CD14-positive monocyte (primary cell): Measurements from ENCODE around the gene CCDC9B. TPM values are rescaled to one million over a fixed set of nuclear protein-coding genes. Genes with fewer than 3 reads are reported as not detected.

Experiments used
- DNase-seq, 3 donors: peaks; one replicate each; pipeline ENCODE4 v3.0.0-alpha.2; 2011 to 2022
- H2AFZ ChIP-seq: 2 replicates; pipeline ENCODE4 v1.6.0; 2012; ENCODE audit warnings: mild to moderate bottlenecking, low read depth, low read length, inconsistent platforms; ENCODE audit not compliant: insufficient read depth, poor library complexity, severe bottlenecking
- H3K27ac ChIP-seq, 2 donors: 1 replicate in 1 of 2; 2 replicates in 1 of 2; pipeline ENCODE4 v1.5.1; 2012 to 2013; ENCODE audit warnings: low read length in 2 of 2, control low read depth in 1 of 2, inconsistent platforms in 1 of 2, low read depth in 1 of 2, mild to moderate bottlenecking in 1 of 2
- H3K27me3 ChIP-seq, 2 donors: one replicate each; pipeline versions ENCODE4 v1.6.0 to v1.6.1; 2011 to 2013; ENCODE audit warnings: low read length in 2 of 2; ENCODE audit not compliant: control insufficient read depth in 2 of 2, insufficient read depth in 2 of 2
- H3K36me3 ChIP-seq, 2 donors: replicated peaks in 1 of 2; 1 replicate in 1 of 2; 2 replicates in 1 of 2; pipeline versions ENCODE4 v1.5.1 to v1.6.1; 2012 to 2013; ENCODE audit warnings: low read length in 2 of 2, control low read depth in 1 of 2, inconsistent platforms in 1 of 2, mild to moderate bottlenecking in 1 of 2; ENCODE audit not compliant: insufficient read depth in 2 of 2, control insufficient read depth in 1 of 2
- H3K4me1 ChIP-seq, 2 donors: 1 replicate in 1 of 2; 2 replicates in 1 of 2; pipeline versions ENCODE4 v1.5.1 to v1.6.1; 2012 to 2013; ENCODE audit warnings: low read length in 2 of 2, control low read depth in 1 of 2, inconsistent platforms in 1 of 2, mild to moderate bottlenecking in 1 of 2, moderate library complexity in 1 of 2; ENCODE audit not compliant: insufficient read depth in 2 of 2, control insufficient read depth in 1 of 2
- H3K4me2 ChIP-seq: replicated peaks from 2 replicates; pipeline ENCODE3; 2012; ENCODE audit warnings: low read length, moderate library complexity, mild to moderate bottlenecking; ENCODE audit not compliant: poor library complexity, severe bottlenecking; ENCODE audit errors: extremely low read depth
- H3K4me3 ChIP-seq, 3 experiments: fragments of 200-600 bp in 1 of 3; sonication (generic) in 1 of 3; replicated peaks in 1 of 3; 1 replicate in 2 of 3; 2 replicates in 1 of 3; pipeline ENCODE4 v1.5.1; 2011 to 2013; ENCODE audit warnings: low read length in 3 of 3, mild to moderate bottlenecking in 3 of 3, control low read depth in 2 of 3, low read depth in 2 of 3, inconsistent platforms in 1 of 3, moderate library complexity in 1 of 3
- H3K79me2 ChIP-seq: 2 replicates; pipeline ENCODE4 v1.6.0; 2012; ENCODE audit warnings: mild to moderate bottlenecking, control low read depth, inconsistent platforms, low read length, moderate library complexity; ENCODE audit not compliant: insufficient read depth
- H3K9ac ChIP-seq: 2 replicates; pipeline ENCODE4 v1.6.0; 2017; ENCODE audit warnings: low read length, mild to moderate bottlenecking; ENCODE audit not compliant: insufficient read depth, poor library complexity, severe bottlenecking
- H3K9me3 ChIP-seq, 2 donors: replicated peaks in 1 of 2; 1 replicate in 1 of 2; 2 replicates in 1 of 2; pipeline versions ENCODE4 v1.5.1 to v1.6.1; 2012 to 2013; ENCODE audit warnings: low read length in 2 of 2, control low read depth in 1 of 2; ENCODE audit not compliant: control insufficient read depth in 1 of 2, insufficient read depth in 1 of 2
- H4K20me1 ChIP-seq: 2 replicates; pipeline ENCODE4 v1.6.0; 2012; ENCODE audit warnings: mild to moderate bottlenecking, low read length, control low read depth, moderate library complexity; ENCODE audit not compliant: insufficient read depth
- H3K27ac Mint-ChIP-seq, 7 donors: one replicate each; pipeline ENCODE4 v1.8.0; 2020; ENCODE audit warnings: mild to moderate bottlenecking in 7 of 7, mixed read lengths in 7 of 7, moderate library complexity in 6 of 7, inconsistent platforms in 2 of 7
- H3K27me3 Mint-ChIP-seq, 3 donors: one replicate each; pipeline ENCODE4 v1.8.0; 2021 to 2022; ENCODE audit warnings: low read depth in 3 of 3, mild to moderate bottlenecking in 3 of 3, mixed read lengths in 3 of 3, moderate library complexity in 3 of 3, inconsistent platforms in 1 of 3
- H3K36me3 Mint-ChIP-seq, 2 donors: one replicate each; pipeline ENCODE4 v1.8.0; 2020; ENCODE audit warnings: mixed read lengths in 2 of 2, inconsistent platforms in 1 of 2, mild to moderate bottlenecking in 1 of 2
- H3K4me1 Mint-ChIP-seq: one replicate; pipeline ENCODE4 v1.8.0; 2020; ENCODE audit warnings: mild to moderate bottlenecking, mixed read lengths
- H3K4me3 Mint-ChIP-seq, 2 donors: one replicate each; pipeline ENCODE4 v1.8.0; 2020; ENCODE audit warnings: mild to moderate bottlenecking in 2 of 2, mixed read lengths in 2 of 2, moderate library complexity in 1 of 2
- H3K9me3 Mint-ChIP-seq, 7 donors: one replicate each; pipeline ENCODE4 v1.8.0; 2020 to 2022; ENCODE audit warnings: mixed read lengths in 7 of 7, mild to moderate bottlenecking in 6 of 7, moderate library complexity in 6 of 7, inconsistent platforms in 2 of 7
- CTCF ChIP-seq: fragments of 200-600 bp; IDR thresholded peaks from one replicate; pipeline ENCODE4 v1.8.0; 2022; ENCODE audit warnings: antibody characterized with exemption, mild to moderate bottlenecking
- WGBS: methylation state at CpG from one replicate; pipeline ENCODE4 v1.1.5; 2013; ENCODE audit warnings: missing lambda C conversion rate; ENCODE audit not compliant: insufficient coverage; 5-methylcytosine and 5-hydroxymethylcytosine counted together
- intact Hi-C, 2 donors: fragments of 100-400 bp; cut with micrococcal nuclease; formaldehyde crosslinking; loops; one replicate each; pipeline versions ENCODE4 v1.15.0 to v1.15.1; 2023
- polyA plus RNA-seq, 3 donors: library from polyadenylated mRNA; depleted of rRNA in 1 of 3; unstranded in 2 of 3; stranded (reverse) in 1 of 3; fragments of 300-500 nt in 2 of 3; fragments of >200 nt in 1 of 3; fragmentation: Illumina TruSeq in 2 of 3; gene quantifications; 1 replicate in 2 of 3; 2 replicates in 1 of 3; pipeline ENCODE4 v1.2.3, GENCODE V29; 2012 to 2021

The CCDC9B gene
- polyA plus RNA-seq, 3 donors, result 0.13 to 2.2 (median 0.39) TPM

DNA sequence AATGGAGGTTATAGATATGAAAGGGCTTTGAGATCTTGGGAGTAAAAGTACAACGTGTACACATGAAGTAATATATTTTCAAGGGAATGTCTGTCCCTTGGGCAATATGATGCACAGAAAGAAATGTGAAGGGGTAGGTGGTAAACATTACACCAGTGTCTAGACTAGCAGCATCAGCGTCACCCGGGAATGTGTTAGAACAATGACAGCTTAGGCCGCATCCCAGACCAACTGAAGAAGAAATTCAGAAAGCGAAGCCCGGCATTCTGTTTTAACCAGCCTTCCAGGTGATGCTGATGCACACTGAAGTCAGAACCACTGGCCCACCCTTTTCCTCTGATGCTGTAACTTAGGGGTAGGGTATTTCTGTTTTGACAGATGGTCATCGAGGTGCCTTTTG, 10.9 kb downstream of the CCDC9B start:
- Histone ChIP-seq H3K79me2 (peaks cover 38% of the 10 kb centered on the region), H3K4me3 (no peak overlapping the region), H2AFZ (no peak overlapping the region), H3K9ac (no peak overlapping the region), H3K4me1 (peaks cover 77 to 85% of the 10 kb centered on the region in 2 donors), H3K27me3 (no peaks in the 10 kb centered on the region), H4K20me1 (peaks cover 1% of the 10 kb centered on the region), H3K4me2 (no peak overlapping the region), H3K27ac (no peak overlapping the region), H3K36me3 (peaks cover 3 to 40% of the 10 kb centered on the region in 2 donors), H3K9me3 (no peaks in the 10 kb centered on the region)
- Mint-ChIP-seq H3K36me3 (peaks cover 54 to 56% of the 10 kb centered on the region in 2 donors), H3K4me3 (no peak overlapping the region), H3K27ac (peak overlapping the region in 3 of 7 donors; percentile 35 to 87 (median 72)), H3K27me3 (peaks cover 1 to 4% (median 2%) of the 10 kb centered on the region in 3 donors), H3K4me1 (peaks cover 95% of the 10 kb centered on the region), H3K9me3 (peaks cover 0 to 1% (median 0%) of the 10 kb centered on the region in 7 donors)
- DNase-seq, result no peak
- TF ChIP-seq CTCF, result no peak
- WGBS, result 89% methylated on average over 3 of the region's 7 CpGs
- intact Hi-C loops, result no loop called here

GRCh38 chr15:40328751-40329150, 12.0 kb downstream of the CCDC9B start:
- H3K27me3 Mint-ChIP-seq, result peaks cover 1 to 4% (median 2%) of the 10 kb centered on the region in 3 donors
- Histone ChIP-seq H3K27ac (no peak overlapping the region), H3K9ac (no peak overlapping the region), H4K20me1 (peaks cover 3% of the 10 kb centered on the region), H3K79me2 (peaks cover 43% of the 10 kb centered on the region), H3K4me1 (peaks cover 70 to 84% of the 10 kb centered on the region in 2 donors), H2AFZ (no peak overlapping the region), H3K9me3 (no peaks in the 10 kb centered on the region), H3K27me3 (no peaks in the 10 kb centered on the region), H3K36me3 (peaks cover 3 to 40% of the 10 kb centered on the region in 2 donors), H3K4me3 (no peak overlapping the region), H3K4me2 (no peak overlapping the region)
- H3K27ac Mint-ChIP-seq, result peak overlapping the region in 1 of 7 donors; percentile 23
- DNase-seq, result no peak
- H3K36me3 Mint-ChIP-seq, result peaks cover 54 to 56% of the 10 kb centered on the region in 2 donors
- 47% methylated on average over 5 of the region's 5 CpGs for WGBS
- TF ChIP-seq CTCF, result no peak
- peaks cover 0 to 1% (median 0%) of the 10 kb centered on the region in 7 donors for H3K9me3 Mint-ChIP-seq
- intact Hi-C loops, result no loop called here
- H3K4me1 Mint-ChIP-seq, result peaks cover 87% of the 10 kb centered on the region
- H3K4me3 Mint-ChIP-seq, result peak overlapping the region in 1 of 2 donors; percentile 24
